A673 (cell line): Measurements from ENCODE around the gene TMEM232.

ENCODE experiments used
- EZH2 ChIP-seq: fragments of 200-600 bp; sonication (generic); IDR thresholded peaks from 2 replicates; pipeline ENCODE4 v1.6.1; 2017; ENCODE audit warnings: borderline replicate concordance, low read depth, mild to moderate bottlenecking, mixed read lengths, antibody characterized with exemption, low read length; ENCODE audit not compliant: poor library complexity, severe bottlenecking
- TF ChIP-seq, protein P1 (sequence below): fragments of 300-800, 200-600 bp; sonication (generic); conservative IDR thresholded peaks from 2 replicates; pipeline ENCODE4 v1.5.1; 2017; ENCODE audit warnings: low read depth, mild to moderate bottlenecking, antibody characterized with exemption, low read length, moderate library complexity, mixed read lengths

DNA sequence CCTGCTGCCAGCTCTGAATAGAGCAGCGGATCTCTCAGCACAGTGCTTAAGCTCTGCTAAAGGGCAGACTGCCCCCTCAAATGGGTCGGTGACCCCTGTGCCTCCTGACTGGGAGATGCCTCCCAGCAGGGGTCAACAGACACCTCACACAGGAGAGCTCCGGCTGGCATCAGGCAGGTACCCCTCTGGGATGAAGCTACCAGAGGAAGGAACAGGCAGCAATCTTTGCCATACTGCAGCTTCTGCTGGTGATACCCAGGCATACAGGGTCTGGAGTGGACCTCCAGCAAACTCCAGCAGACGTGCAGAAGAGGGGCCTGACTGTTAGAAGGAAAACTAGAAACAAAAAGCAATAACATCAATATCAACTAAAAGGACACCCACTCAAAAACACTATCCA lies 131.6 kb downstream of the TMEM232 start:
- TF ChIP-seq, protein P1, sequence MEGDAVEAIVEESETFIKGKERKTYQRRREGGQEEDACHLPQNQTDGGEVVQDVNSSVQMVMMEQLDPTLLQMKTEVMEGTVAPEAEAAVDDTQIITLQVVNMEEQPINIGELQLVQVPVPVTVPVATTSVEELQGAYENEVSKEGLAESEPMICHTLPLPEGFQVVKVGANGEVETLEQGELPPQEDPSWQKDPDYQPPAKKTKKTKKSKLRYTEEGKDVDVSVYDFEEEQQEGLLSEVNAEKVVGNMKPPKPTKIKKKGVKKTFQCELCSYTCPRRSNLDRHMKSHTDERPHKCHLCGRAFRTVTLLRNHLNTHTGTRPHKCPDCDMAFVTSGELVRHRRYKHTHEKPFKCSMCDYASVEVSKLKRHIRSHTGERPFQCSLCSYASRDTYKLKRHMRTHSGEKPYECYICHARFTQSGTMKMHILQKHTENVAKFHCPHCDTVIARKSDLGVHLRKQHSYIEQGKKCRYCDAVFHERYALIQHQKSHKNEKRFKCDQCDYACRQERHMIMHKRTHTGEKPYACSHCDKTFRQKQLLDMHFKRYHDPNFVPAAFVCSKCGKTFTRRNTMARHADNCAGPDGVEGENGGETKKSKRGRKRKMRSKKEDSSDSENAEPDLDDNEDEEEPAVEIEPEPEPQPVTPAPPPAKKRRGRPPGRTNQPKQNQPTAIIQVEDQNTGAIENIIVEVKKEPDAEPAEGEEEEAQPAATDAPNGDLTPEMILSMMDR: no peak
- no peak for TF ChIP-seq EZH2
